ENCODE results near the gene DBF4B.

GRCh38 chr17:44758414-44759085 lies 50.1 kb downstream of the DBF4B start, which contains the start of gene ADAM11:
- TF ChIP-seq CTCF (IDR thresholded peaks at IDR 0.05), result no peak
- TF ChIP-seq POLR2A (IDR thresholded peaks at IDR 0.05), result no peak
